HG03571 (cell line): ENCODE data around the gene KRTAP9-6.
"Not testable (repeated sequence)": the region's sequence is repeated elsewhere in the genome, so short reads cannot be mapped to it uniquely, and the experiment has no call there.

Experiments used
- ATAC-seq: cut with Tn5 transposase; IDR thresholded peaks from one replicate; pipeline ENCODE4 v1.9.1; 2021; ENCODE audit not compliant: unreplicated experiment

The KRTAP9-6 gene

GRCh38 chr17:41265078-41265477 lies at the start of gene KRTAP9-6:
TSS of gene KRTAP9-6 (plus strand) at chr17:41265378. CDS start at chr17:41265378, 0 bp downstream.
- ATAC-seq, result no peak

GRCh38 chr17:41215681-41216080 lies 49.5 kb upstream of the KRTAP9-6 start:
- no peak for ATAC-seq

- ATAC-seq, result no peak
These were observed 41.4 kb upstream of the KRTAP9-6 start for GRCh38 chr17:41223821-41224220.

- no peak for ATAC-seq
These were observed 39.1 kb upstream of the KRTAP9-6 start for GRCh38 chr17:41226051-41226450.

GRCh38 chr17:41226598-41227095 lies 38.5 kb upstream of the KRTAP9-6 start, which contains the start of gene KRTAP9-2:
TSS of gene KRTAP9-2 (plus strand) at chr17:41226648. CDS start at chr17:41226655, 7 bp downstream.
- not testable (repeated sequence) for ATAC-seq

GRCh38 chr17:41230094-41230493 lies 35.1 kb upstream of the KRTAP9-6 start:
- no peak for ATAC-seq

- ATAC-seq, result no peak
These were observed 33.4 kb upstream of the KRTAP9-6 start for GRCh38 chr17:41231731-41232130.

GRCh38 chr17:41232399-41233105 lies 32.6 kb upstream of the KRTAP9-6 start, which contains the start of gene KRTAP9-3:
TSS of gene KRTAP9-3 (plus strand) at chr17:41232449. CDS start at chr17:41232502, 53 bp downstream.
- not testable (repeated sequence) for ATAC-seq

GRCh38 chr17:41237116-41237515 lies 28.1 kb upstream of the KRTAP9-6 start:
- not testable (repeated sequence) for ATAC-seq

GRCh38 chr17:41237949-41238437 lies 27.2 kb upstream of the KRTAP9-6 start, which contains the start of gene KRTAP9-8:
TSS of gene KRTAP9-8 (plus strand) at chr17:41237999. CDS start at chr17:41238052, 53 bp downstream.
- ATAC-seq, result not testable (repeated sequence)

- ATAC-seq, result not testable (repeated sequence)
These were observed 18.0 kb upstream of the KRTAP9-6 start for GRCh38 chr17:41246995-41247787.

GRCh38 chr17:41249637-41250240 lies 15.4 kb upstream of the KRTAP9-6 start, which contains the start of gene KRTAP9-4:
TSS of gene KRTAP9-4 (plus strand) at chr17:41249687. CDS start at chr17:41249721, 34 bp downstream.
- not testable (repeated sequence) for ATAC-seq

GRCh38 chr17:41251261-41251660 lies 13.9 kb upstream of the KRTAP9-6 start:
- ATAC-seq, result no peak

GRCh38 chr17:41254861-41255260 lies 10.3 kb upstream of the KRTAP9-6 start:
- ATAC-seq, result no peak

- ATAC-seq, result not testable (repeated sequence)
These were observed 9.5 kb upstream of the KRTAP9-6 start, which contains the start of gene KRTAP9-9 for GRCh38 chr17:41255381-41256290. TSS of gene KRTAP9-9 (plus strand) at chr17:41255384.

GRCh38 chr17:41256291-41256685 lies 8.9 kb upstream of the KRTAP9-6 start:
- ATAC-seq, result no peak

- ATAC-seq, result no peak
These were observed 6.8 kb upstream of the KRTAP9-6 start for GRCh38 chr17:41258406-41258805.

- ATAC-seq, result no peak
These were observed 2.0 kb upstream of the KRTAP9-6 start for GRCh38 chr17:41263212-41263611.

GRCh38 chr17:41264599-41264998 lies 579 bp upstream of the KRTAP9-6 start:
- no peak for ATAC-seq

GRCh38 chr17:41267711-41268110 lies 2.5 kb downstream of the KRTAP9-6 start:
- ATAC-seq, result no peak
